ENCODE measurements around the gene IFNL2. TPM values are rescaled to one million over a fixed set of nuclear protein-coding genes. Genes with fewer than 3 reads are reported as not detected.

IFNL2 gene
- total and polyA plus RNA-seq, 2 donors (not counting 1 experiment from before 2014, with no cell fraction given), result not detected

DNA sequence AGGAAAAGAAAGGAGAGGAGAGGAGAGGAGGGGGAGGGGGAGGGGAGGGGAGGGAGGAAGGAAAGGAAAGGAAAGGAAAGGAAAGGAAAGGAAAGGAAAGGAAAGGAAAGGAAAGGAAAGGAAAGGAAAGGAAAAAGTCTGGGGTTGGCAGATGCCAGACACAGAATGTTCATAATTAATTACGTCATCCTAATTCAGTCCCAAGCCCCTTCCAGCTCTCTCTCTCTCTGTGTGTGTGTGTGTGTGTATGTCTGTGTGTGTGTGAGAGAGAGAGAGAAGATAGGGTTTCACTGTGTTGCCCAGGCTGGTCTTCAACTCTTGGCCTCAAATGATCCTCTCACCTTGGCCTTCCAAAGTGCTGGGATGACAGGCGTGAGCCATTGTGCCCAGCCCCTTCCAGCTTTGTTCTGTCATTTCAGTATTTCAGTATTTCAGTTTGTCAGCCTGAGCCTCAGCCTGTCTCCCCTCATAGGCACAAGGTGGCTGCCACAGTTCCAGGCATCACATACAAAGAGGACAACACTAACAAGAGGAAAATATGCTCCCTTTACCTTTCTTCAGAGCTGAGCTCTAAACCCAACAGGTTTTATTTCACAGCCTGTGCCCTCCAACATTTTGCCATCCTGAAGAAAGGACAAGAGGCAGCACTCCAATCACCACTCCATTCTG, 38.0 kb upstream of the IFNL2 start:
- Histone ChIP-seq H3K4me2 (ENCODE audit: extremely low read depth, insufficient read depth, low read length) (no peak overlapping the region), H2AFZ (ENCODE audit: low read length) (no peak overlapping the region), H3K36me3 (ENCODE audit: control insufficient read depth, insufficient read depth, low read length) (no peaks in the 10 kb centered on the region), H3K79me2 (ENCODE audit: control insufficient read depth, insufficient read depth, low read length) (no peaks in the 10 kb centered on the region), H3K27ac (ENCODE audit: insufficient read depth, low read length) (no peak overlapping the region), H3K9me3 (ENCODE audit: control insufficient read depth, insufficient read depth, low read depth, low read length) (no peaks in the 10 kb centered on the region), H3K9ac (ENCODE audit: insufficient read depth, low read length) (no peak overlapping the region), H4K20me1 (ENCODE audit: control insufficient read depth, extremely low read depth, insufficient read depth, low read length) (no peaks in the 10 kb centered on the region), H3K4me1 (ENCODE audit: control insufficient read depth, extremely low read depth, insufficient read depth, low read length) (no peaks in the 10 kb centered on the region), H3K27me3 (ENCODE audit: control insufficient read depth, insufficient read depth, low read length) (peaks cover 4% of the 10 kb centered on the region), H3K4me3 (replicated peaks in 1 of 4; ENCODE audit: control extremely low read depth in 1 of 4, insufficient read depth in 1 of 4, low read depth in 3 of 4, low read length in 4 of 4) (no peak overlapping the region)
- DNase-seq (ENCODE audit: low read depth in 2 of 2), result no peak
- TF ChIP-seq EZH2 (IDR thresholded peaks at IDR 0.05; ENCODE audit: low read length, missing control alignments) (no peak), CTCF (conservative IDR thresholded peaks at IDR 0.05 in 1 of 2, IDR thresholded peaks at IDR 0.05 in 1 of 2; ENCODE audit: low read depth in 1 of 2, low read length in 2 of 2) (no peak)

DNA sequence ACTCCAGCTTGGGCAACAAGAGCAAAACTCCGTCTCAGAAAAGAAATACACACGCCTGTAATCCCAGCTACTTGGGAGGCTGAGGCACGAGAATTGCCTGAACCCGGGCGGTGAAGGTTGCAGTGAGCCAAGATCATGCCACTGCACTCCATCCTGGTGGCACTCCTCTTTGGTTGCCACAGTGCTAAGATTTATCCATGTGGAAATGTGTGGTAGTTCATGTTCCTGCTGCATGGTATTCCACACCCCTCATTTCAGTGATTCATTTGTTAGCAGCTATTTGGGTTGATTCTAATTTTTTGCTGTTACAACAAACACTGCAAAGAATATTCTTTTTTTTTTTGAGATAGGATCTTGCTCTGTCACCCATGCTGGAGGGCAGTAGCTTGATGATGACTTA, 35.5 kb upstream of the IFNL2 start:
- H3K27ac ChIP-seq (ENCODE audit: insufficient read depth, low read length), result no peak overlapping the region
- H3K4me2 ChIP-seq (ENCODE audit: extremely low read depth, insufficient read depth, low read length), result no peak overlapping the region
- H3K4me1 ChIP-seq (ENCODE audit: control insufficient read depth, extremely low read depth, insufficient read depth, low read length), result no peaks in the 10 kb centered on the region
- H3K79me2 ChIP-seq (ENCODE audit: control insufficient read depth, insufficient read depth, low read length), result no peaks in the 10 kb centered on the region
- H3K9me3 ChIP-seq (ENCODE audit: control insufficient read depth, insufficient read depth, low read depth, low read length), result no peaks in the 10 kb centered on the region
- DNase-seq (ENCODE audit: low read depth in 2 of 2), result no peak
- H3K4me3 ChIP-seq (replicated peaks in 1 of 4; ENCODE audit: control extremely low read depth in 1 of 4, insufficient read depth in 1 of 4, low read depth in 3 of 4, low read length in 4 of 4), result no peak overlapping the region
- H3K36me3 ChIP-seq (ENCODE audit: control insufficient read depth, insufficient read depth, low read length), result no peaks in the 10 kb centered on the region
- no peak overlapping the region for H3K9ac ChIP-seq (ENCODE audit: insufficient read depth, low read length)
- H4K20me1 ChIP-seq (ENCODE audit: control insufficient read depth, extremely low read depth, insufficient read depth, low read length), result no peaks in the 10 kb centered on the region
- no peak overlapping the region for H2AFZ ChIP-seq (ENCODE audit: low read length)
- TF ChIP-seq CTCF (conservative IDR thresholded peaks at IDR 0.05 in 1 of 2, IDR thresholded peaks at IDR 0.05 in 1 of 2; ENCODE audit: low read depth in 1 of 2, low read length in 2 of 2) (no peak), EZH2 (IDR thresholded peaks at IDR 0.05; ENCODE audit: low read length, missing control alignments) (no peak)
- H3K27me3 ChIP-seq (ENCODE audit: control insufficient read depth, insufficient read depth, low read length), result peaks cover 4% of the 10 kb centered on the region

DNA sequence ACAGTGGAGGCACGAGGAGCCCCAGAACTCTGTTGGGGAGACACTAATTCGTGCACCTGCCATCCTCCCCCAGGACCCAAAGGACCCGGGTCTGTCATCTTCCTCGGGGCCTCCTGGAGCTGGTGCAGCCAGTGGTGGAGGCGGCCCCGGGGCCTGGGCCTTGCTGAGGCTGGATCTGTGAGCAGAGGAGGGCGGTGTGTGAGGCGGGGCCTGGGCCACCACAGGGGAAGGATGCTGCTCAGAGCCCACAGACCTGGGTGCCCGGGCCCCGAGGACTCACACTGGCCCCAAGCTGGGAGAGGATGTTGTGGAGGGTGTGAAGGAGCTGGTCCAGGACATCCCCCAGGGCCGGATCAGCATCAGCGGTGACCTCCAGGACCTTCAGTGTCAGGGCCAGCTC, 31.7 kb upstream of the IFNL2 start:
- H3K4me3 ChIP-seq (replicated peaks in 1 of 4; ENCODE audit: control extremely low read depth in 1 of 4, insufficient read depth in 1 of 4, low read depth in 3 of 4, low read length in 4 of 4), result no peak overlapping the region
- no peaks in the 10 kb centered on the region for H3K36me3 ChIP-seq (ENCODE audit: control insufficient read depth, insufficient read depth, low read length)
- H3K4me1 ChIP-seq (ENCODE audit: control insufficient read depth, extremely low read depth, insufficient read depth, low read length), result no peaks in the 10 kb centered on the region
- H3K9ac ChIP-seq (ENCODE audit: insufficient read depth, low read length), result no peak overlapping the region
- no peak for DNase-seq (ENCODE audit: low read depth in 2 of 2)
- H3K27me3 ChIP-seq (ENCODE audit: control insufficient read depth, insufficient read depth, low read length), result peaks cover 8% of the 10 kb centered on the region
- no peaks in the 10 kb centered on the region for H3K79me2 ChIP-seq (ENCODE audit: control insufficient read depth, insufficient read depth, low read length)
- H3K27ac ChIP-seq (ENCODE audit: insufficient read depth, low read length), result no peak overlapping the region
- H3K9me3 ChIP-seq (ENCODE audit: control insufficient read depth, insufficient read depth, low read depth, low read length), result no peaks in the 10 kb centered on the region
- H4K20me1 ChIP-seq (ENCODE audit: control insufficient read depth, extremely low read depth, insufficient read depth, low read length), result no peaks in the 10 kb centered on the region
- no peak overlapping the region for H3K4me2 ChIP-seq (ENCODE audit: extremely low read depth, insufficient read depth, low read length)
- TF ChIP-seq EZH2 (IDR thresholded peaks at IDR 0.05; ENCODE audit: low read length, missing control alignments) (no peak), CTCF (conservative IDR thresholded peaks at IDR 0.05 in 1 of 2, IDR thresholded peaks at IDR 0.05 in 1 of 2; ENCODE audit: low read depth in 1 of 2, low read length in 2 of 2) (no peak)
- H2AFZ ChIP-seq (ENCODE audit: low read length), result no peak overlapping the region
